ENCODE measurements around the gene PI4K2A. TPM values are rescaled to one million over a fixed set of nuclear protein-coding genes. Genes with fewer than 3 reads are reported as not detected.
A peak's percentile ranks its signal among the peaks of the same experiment; 100 is the strongest.

Gene PI4K2A
- total and polyA plus RNA-seq, 2 of the 13 experiments (the other 11 are each of a cell fraction or from before 2014, with no cell fraction given), result 10.9 to 14.3 TPM

DNA sequence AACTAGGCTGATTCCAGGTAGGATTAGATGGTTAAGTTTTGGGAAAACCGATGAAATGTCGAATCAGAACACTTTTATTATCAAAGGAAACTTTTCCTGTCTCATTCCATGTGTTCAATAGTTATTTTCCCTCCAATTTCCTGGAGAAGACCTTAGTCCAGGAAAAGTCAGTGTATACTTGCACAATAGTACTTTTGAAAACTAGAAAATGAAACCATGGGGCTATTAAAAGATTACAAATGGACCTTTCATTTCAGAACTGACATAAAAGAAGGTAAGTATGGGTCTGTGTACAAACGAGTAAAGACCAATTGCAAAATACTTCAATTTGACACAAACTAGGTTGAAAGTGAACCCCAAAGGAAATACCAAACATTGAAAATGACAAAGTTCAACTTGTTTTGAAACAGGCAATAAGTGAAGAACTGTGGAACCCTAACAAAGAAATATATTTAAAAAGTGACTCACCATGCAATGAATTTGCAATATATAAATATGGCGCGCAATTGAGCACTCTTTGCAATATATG lies 44.5 kb downstream of the PI4K2A start (continued):
- TF ChIP-seq, protein P1, sequence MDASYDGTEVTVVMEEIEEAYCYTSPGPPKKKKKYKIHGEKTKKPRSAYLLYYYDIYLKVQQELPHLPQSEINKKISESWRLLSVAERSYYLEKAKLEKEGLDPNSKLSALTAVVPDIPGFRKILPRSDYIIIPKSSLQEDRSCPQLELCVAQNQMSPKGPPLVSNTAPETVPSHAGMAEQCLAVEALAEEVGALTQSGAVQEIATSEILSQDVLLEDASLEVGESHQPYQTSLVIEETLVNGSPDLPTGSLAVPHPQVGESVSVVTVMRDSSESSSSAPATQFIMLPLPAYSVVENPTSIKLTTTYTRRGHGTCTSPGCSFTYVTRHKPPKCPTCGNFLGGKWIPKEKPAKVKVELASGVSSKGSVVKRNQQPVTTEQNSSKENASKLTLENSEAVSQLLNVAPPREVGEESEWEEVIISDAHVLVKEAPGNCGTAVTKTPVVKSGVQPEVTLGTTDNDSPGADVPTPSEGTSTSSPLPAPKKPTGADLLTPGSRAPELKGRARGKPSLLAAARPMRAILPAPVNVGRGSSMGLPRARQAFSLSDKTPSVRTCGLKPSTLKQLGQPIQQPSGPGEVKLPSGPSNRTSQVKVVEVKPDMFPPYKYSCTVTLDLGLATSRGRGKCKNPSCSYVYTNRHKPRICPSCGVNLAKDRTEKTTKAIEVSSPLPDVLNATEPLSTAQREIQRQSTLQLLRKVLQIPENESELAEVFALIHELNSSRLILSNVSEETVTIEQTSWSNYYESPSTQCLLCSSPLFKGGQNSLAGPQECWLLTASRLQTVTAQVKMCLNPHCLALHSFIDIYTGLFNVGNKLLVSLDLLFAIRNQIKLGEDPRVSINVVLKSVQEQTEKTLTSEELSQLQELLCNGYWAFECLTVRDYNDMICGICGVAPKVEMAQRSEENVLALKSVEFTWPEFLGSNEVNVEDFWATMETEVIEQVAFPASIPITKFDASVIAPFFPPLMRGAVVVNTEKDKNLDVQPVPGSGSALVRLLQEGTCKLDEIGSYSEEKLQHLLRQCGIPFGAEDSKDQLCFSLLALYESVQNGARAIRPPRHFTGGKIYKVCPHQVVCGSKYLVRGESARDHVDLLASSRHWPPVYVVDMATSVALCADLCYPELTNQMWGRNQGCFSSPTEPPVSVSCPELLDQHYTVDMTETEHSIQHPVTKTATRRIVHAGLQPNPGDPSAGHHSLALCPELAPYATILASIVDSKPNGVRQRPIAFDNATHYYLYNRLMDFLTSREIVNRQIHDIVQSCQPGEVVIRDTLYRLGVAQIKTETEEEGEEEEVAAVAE (CRISPR knock-in tag; IDR thresholded peaks at IDR 0.05; ENCODE audit: borderline replicate concordance), result no peak; the same call in 1 of the 2 replicates
- TF ChIP-seq FOXK2 (IDR thresholded peaks at IDR 0.05) (peak; percentile 63; the same call in 1 of the 2 replicates), ELF4 (CRISPR knock-in tag; IDR thresholded peaks at IDR 0.05; ENCODE audit: borderline replicate concordance) (0 out of 2 replicates have a peak, but pooled peaks have one; percentile 61), SNRNP70 (IDR thresholded peaks at IDR 0.05; ENCODE audit: low read depth, low read length) (no peak), ZNF30 (CRISPR knock-in tag; IDR thresholded peaks at IDR 0.05) (no peak), ZNF468 (CRISPR knock-in tag; IDR thresholded peaks at IDR 0.05) (no peak), ZSCAN9 (CRISPR knock-in tag; IDR thresholded peaks at IDR 0.05; ENCODE audit: borderline replicate concordance) (0 out of 2 replicates have a peak, but pooled peaks have one; percentile 15), ZNF264 (CRISPR knock-in tag; IDR thresholded peaks at IDR 0.05) (0 out of 2 replicates have a peak, but pooled peaks have one; percentile 49), ARNT (IDR thresholded peaks at IDR 0.05) (no peak), ZNF891 (CRISPR knock-in tag; IDR thresholded peaks at IDR 0.05) (no peak), FOXC1 (CRISPR knock-in tag; IDR thresholded peaks at IDR 0.05; ENCODE audit: borderline replicate concordance) (no peak), CEBPB (IDR thresholded peaks at IDR 0.05; ENCODE audit: borderline replicate concordance, low read depth, low read length) (peak; percentile 73), ZBTB7A (CRISPR knock-in tag; IDR thresholded peaks at IDR 0.05) (no peak), TAF15 (IDR thresholded peaks at IDR 0.05; ENCODE audit: low read depth, low read length, poor library complexity, severe bottlenecking) (no peak), ZSCAN22 (CRISPR knock-in tag; IDR thresholded peaks at IDR 0.05) (no peak), SIN3B (IDR thresholded peaks at IDR 0.05; ENCODE audit: low read length) (no peak), ZNF549 (CRISPR knock-in tag; IDR thresholded peaks at IDR 0.05) (no peak), CENPT (CRISPR knock-in tag; IDR thresholded peaks at IDR 0.05; ENCODE audit: low read depth) (no peak)
- TF ChIP-seq, protein P2, sequence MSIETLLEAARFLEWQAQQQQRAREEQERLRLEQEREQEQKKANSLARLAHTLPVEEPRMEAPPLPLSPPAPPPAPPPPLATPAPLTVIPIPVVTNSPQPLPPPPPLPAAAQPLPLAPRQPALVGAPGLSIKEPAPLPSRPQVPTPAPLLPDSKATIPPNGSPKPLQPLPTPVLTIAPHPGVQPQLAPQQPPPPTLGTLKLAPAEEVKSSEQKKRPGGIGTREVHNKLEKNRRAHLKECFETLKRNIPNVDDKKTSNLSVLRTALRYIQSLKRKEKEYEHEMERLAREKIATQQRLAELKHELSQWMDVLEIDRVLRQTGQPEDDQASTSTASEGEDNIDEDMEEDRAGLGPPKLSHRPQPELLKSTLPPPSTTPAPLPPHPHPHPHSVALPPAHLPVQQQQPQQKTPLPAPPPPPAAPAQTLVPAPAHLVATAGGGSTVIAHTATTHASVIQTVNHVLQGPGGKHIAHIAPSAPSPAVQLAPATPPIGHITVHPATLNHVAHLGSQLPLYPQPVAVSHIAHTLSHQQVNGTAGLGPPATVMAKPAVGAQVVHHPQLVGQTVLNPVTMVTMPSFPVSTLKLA (IDR thresholded peaks at IDR 0.05), result no peak
- TF ChIP-seq, protein P3, sequence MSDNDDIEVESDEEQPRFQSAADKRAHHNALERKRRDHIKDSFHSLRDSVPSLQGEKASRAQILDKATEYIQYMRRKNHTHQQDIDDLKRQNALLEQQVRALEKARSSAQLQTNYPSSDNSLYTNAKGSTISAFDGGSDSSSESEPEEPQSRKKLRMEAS (IDR thresholded peaks at IDR 0.05), result peak; percentile 74
- TF ChIP-seq, protein P4, sequence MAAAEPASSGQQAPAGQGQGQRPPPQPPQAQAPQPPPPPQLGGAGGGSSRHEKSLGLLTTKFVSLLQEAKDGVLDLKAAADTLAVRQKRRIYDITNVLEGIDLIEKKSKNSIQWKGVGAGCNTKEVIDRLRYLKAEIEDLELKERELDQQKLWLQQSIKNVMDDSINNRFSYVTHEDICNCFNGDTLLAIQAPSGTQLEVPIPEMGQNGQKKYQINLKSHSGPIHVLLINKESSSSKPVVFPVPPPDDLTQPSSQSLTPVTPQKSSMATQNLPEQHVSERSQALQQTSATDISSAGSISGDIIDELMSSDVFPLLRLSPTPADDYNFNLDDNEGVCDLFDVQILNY (CRISPR knock-in tag; conservative IDR thresholded peaks at IDR 0.05), result no peak
- TF ChIP-seq, protein P5, sequence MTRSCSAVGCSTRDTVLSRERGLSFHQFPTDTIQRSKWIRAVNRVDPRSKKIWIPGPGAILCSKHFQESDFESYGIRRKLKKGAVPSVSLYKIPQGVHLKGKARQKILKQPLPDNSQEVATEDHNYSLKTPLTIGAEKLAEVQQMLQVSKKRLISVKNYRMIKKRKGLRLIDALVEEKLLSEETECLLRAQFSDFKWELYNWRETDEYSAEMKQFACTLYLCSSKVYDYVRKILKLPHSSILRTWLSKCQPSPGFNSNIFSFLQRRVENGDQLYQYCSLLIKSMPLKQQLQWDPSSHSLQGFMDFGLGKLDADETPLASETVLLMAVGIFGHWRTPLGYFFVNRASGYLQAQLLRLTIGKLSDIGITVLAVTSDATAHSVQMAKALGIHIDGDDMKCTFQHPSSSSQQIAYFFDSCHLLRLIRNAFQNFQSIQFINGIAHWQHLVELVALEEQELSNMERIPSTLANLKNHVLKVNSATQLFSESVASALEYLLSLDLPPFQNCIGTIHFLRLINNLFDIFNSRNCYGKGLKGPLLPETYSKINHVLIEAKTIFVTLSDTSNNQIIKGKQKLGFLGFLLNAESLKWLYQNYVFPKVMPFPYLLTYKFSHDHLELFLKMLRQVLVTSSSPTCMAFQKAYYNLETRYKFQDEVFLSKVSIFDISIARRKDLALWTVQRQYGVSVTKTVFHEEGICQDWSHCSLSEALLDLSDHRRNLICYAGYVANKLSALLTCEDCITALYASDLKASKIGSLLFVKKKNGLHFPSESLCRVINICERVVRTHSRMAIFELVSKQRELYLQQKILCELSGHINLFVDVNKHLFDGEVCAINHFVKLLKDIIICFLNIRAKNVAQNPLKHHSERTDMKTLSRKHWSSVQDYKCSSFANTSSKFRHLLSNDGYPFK (CRISPR knock-in tag; IDR thresholded peaks at IDR 0.05; ENCODE audit: borderline replicate concordance), result no peak
